Choroid plexus epithelial cell (primary cell): ENCODE data around the gene CLRN1.

ENCODE experiments used
- DNase-seq: peaks from one replicate; pipeline ENCODE4 v3.0.0-alpha.2; 2010; ENCODE audit warnings: low read depth
- H3K4me3 ChIP-seq: 2 replicates; pipeline ENCODE4 v1.5.1; 2011; ENCODE audit warnings: low read depth, mild to moderate bottlenecking, control low read depth, low read length, moderate library complexity
- TF ChIP-seq, protein P1 (sequence below): conservative IDR thresholded peaks from 2 replicates; pipeline ENCODE4 v1.5.1; 2011; ENCODE audit warnings: low read depth, mild to moderate bottlenecking, control low read depth, inconsistent platforms, low read length, moderate library complexity

The CLRN1 gene

DNA sequence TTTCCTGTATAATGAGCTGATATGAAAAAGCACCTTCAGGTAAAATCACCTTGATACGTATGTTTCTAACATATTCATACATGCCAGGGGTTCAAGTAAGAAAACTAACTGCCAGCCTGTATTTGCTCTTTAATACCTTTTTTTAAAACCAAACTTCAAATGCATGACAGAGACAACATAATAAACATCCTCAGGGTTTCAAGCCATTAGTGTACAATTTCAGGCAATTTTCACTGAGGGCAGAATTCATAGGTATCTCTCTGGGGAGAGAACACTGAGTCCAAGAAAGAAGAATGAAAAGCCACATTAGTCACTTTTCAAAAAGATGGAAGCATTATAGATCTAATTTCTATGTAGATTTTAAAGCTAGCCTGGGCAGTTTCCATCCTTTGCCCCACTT, 94.2 kb downstream of the CLRN1 start:
- no peak overlapping the region for H3K4me3 ChIP-seq
- TF ChIP-seq, protein P1, sequence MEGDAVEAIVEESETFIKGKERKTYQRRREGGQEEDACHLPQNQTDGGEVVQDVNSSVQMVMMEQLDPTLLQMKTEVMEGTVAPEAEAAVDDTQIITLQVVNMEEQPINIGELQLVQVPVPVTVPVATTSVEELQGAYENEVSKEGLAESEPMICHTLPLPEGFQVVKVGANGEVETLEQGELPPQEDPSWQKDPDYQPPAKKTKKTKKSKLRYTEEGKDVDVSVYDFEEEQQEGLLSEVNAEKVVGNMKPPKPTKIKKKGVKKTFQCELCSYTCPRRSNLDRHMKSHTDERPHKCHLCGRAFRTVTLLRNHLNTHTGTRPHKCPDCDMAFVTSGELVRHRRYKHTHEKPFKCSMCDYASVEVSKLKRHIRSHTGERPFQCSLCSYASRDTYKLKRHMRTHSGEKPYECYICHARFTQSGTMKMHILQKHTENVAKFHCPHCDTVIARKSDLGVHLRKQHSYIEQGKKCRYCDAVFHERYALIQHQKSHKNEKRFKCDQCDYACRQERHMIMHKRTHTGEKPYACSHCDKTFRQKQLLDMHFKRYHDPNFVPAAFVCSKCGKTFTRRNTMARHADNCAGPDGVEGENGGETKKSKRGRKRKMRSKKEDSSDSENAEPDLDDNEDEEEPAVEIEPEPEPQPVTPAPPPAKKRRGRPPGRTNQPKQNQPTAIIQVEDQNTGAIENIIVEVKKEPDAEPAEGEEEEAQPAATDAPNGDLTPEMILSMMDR = no peak

DNA sequence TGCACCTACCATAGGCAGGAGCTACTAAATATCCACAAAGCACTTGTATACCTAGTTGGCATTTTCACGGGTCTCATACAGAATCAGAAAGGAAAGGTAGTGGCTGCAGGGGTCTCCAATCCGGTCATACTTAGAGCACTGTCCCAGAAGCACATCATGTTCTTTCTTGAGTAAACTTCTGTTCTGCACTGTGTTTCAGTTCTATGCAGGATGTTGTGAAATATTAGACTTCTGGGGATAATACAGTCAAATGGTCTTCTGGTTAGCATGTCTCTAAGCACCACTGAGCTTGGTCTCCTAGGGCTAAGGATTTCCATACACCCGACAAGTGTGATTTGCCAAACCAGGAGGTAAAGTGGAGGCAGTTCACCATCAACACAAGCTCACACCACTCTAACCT, 95.2 kb downstream of the CLRN1 start:
- TF ChIP-seq, protein P1 = no peak
- no peak overlapping the region for H3K4me3 ChIP-seq
- peak; percentile 56 for DNase-seq

More for the DNA sequence above, 94.2 kb downstream of the CLRN1 start:
- no peak for DNase-seq

GRCh38 chr3:150876611-150877265, 95.8 kb downstream of the CLRN1 start:
- TF ChIP-seq, protein P1 = no peak
- DNase-seq = no peak
- no peak overlapping the region for H3K4me3 ChIP-seq
